OCI-LY7 (cell line): ENCODE data around the gene MARS1. TPM values are rescaled to one million over a fixed set of nuclear protein-coding genes. Genes with fewer than 3 reads are reported as not detected.

Source experiments
- BruUV-seq: library from RNA; stranded (reverse); fragments of 400-500 nt; replicated peaks from 2 replicates; lab custom pipeline; 2021; lab: Mats Ljungman, UMichigan
- CTCF ChIA-PET: fragments of 300-600 bp; sonication (Branson Sonifier 250); formaldehyde crosslinking; loops from one replicate; lab custom pipeline; 2022; ENCODE audit warnings: antibody characterized with exemption; ENCODE audit not compliant: unreplicated experiment; lab: Charles Lee
- POLR2A ChIA-PET: fragments of 300-600 bp; sonication (Branson Sonifier 250); formaldehyde crosslinking; loops from one replicate; lab custom pipeline; 2022; ENCODE audit warnings: antibody characterized with exemption; lab: Charles Lee
- DNase-seq: peaks from one replicate; pipeline ENCODE4 v3.0.0-alpha.2; 2015; ENCODE audit warnings: low spot score
- H2AFZ ChIP-seq: fragments of 200-600 bp; sonication (generic), shearing (Covaris generic); 2 replicates; pipeline ENCODE4 v1.6.1; 2014; ENCODE audit warnings: mild to moderate bottlenecking, antibody characterized with exemption, low read length, moderate library complexity
- H3K27ac ChIP-seq: fragments of 200-600 bp; sonication (generic); 2 replicates; pipeline ENCODE4 v1.5.1; 2014; ENCODE audit warnings: mixed run types, low read depth, mild to moderate bottlenecking, moderate library complexity, low read length, inconsistent platforms; ENCODE audit not compliant: poor library complexity, severe bottlenecking
- H3K36me3 ChIP-seq: fragments of 200-600 bp; sonication (generic); 2 replicates; pipeline ENCODE4 v1.6.1; 2014; ENCODE audit warnings: mild to moderate bottlenecking, antibody characterized with exemption, low read length, moderate library complexity, mixed read lengths; ENCODE audit not compliant: insufficient read depth
- H3K4me1 ChIP-seq: fragments of 200-600 bp; sonication (generic); 2 replicates; pipeline ENCODE4 v1.5.1; 2014; ENCODE audit warnings: mild to moderate bottlenecking, low read length; ENCODE audit not compliant: insufficient read depth, poor library complexity, severe bottlenecking
- H3K4me2 ChIP-seq: fragments of 200-600 bp; sonication (generic); 2 replicates; pipeline ENCODE4 v1.6.1; 2014; ENCODE audit warnings: mild to moderate bottlenecking, low read length
- H3K4me3 ChIP-seq: fragments of 200-600 bp; sonication (generic); 2 replicates; pipeline ENCODE4 v1.5.1; 2014; ENCODE audit warnings: mild to moderate bottlenecking, low read depth, low read length; ENCODE audit not compliant: poor library complexity, severe bottlenecking
- H3K79me2 ChIP-seq: fragments of 200-600 bp; sonication (generic); 2 replicates; pipeline ENCODE4 v1.6.1; 2016; ENCODE audit warnings: low read depth, mild to moderate bottlenecking, low read length, moderate library complexity, mixed read lengths; ENCODE audit not compliant: insufficient read depth
- H3K9me2 ChIP-seq: fragments of 200-600 bp; sonication (generic); 2 replicates; pipeline ENCODE4 v1.6.1; 2016; ENCODE audit warnings: mild to moderate bottlenecking, low read length, mixed read lengths; ENCODE audit not compliant: insufficient read depth
- H3K9me3 ChIP-seq: fragments of 200-600 bp; sonication (generic); 2 replicates; pipeline ENCODE4 v1.6.1; 2014; ENCODE audit warnings: mild to moderate bottlenecking, mixed run types, low read length, mixed read lengths
- H4K20me1 ChIP-seq: fragments of 200-600 bp; sonication (generic); 2 replicates; pipeline ENCODE4 v1.6.1; 2014; ENCODE audit warnings: mild to moderate bottlenecking, antibody characterized with exemption, low read length, moderate library complexity, mixed read lengths; ENCODE audit not compliant: insufficient read depth
- EZH2phosphoT487 ChIP-seq: fragments of 200-600 bp; sonication (generic); IDR thresholded peaks from 2 replicates; pipeline ENCODE4 v1.6.1; 2018; ENCODE audit warnings: low read depth, borderline replicate concordance, mild to moderate bottlenecking, mixed run types, antibody characterized with exemption, low read length, moderate library complexity, mixed read lengths
- intact Hi-C: fragments of 100-400 bp; cut with micrococcal nuclease; formaldehyde crosslinking; loops from one replicate; pipeline ENCODE4 v1.10.0; 2022; ENCODE audit not compliant: unreplicated experiment
- total RNA-seq, 2 experiments: library from RNA; depleted of rRNA in 1 of 2; stranded (reverse); fragments of >200 nt in 1 of 2; shearing (Covaris generic) in 1 of 2; gene quantifications; 2 replicates each; pipeline ENCODE4 v1.2.3, GENCODE V29; 2014 to 2022
- TF ChIP-seq, protein P1 (sequence below): fragments of 200-600 bp; sonication (generic); conservative IDR thresholded peaks from 2 replicates; pipeline ENCODE4 v1.5.1; 2014; ENCODE audit warnings: mild to moderate bottlenecking, antibody characterized with exemption, low read length, moderate library complexity, mixed read lengths

Gene MARS1
- total RNA-seq, 2 experiments from 2014 or later, result 272 to 465 TPM

DNA sequence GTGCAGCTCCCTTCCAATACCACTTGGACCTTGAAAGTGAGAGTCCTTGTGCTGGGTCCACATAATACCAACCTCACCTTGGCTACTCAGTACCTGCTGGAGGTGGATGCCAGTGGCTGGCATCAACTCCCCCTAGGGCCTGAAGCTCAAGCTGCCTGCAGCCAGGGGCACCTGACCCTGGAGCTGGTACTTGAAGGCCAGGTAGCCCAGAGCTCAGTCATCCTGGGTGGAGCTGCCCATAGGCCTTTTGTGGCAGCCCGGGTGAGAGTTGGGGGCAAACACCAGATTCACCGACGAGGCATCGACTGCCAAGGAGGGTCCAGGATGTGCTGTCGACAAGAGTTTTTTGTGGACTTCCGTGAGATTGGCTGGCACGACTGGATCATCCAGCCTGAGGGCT, 38.5 kb upstream of the MARS1 start:
- Histone ChIP-seq H3K27ac (no peak overlapping the region), H3K79me2 (no peaks in the 10 kb centered on the region), H2AFZ (no peak overlapping the region), H3K36me3 (no peaks in the 10 kb centered on the region), H3K4me2 (no peak overlapping the region), H3K9me2 (no peaks in the 10 kb centered on the region), H3K4me1 (peaks cover 12% of the 10 kb centered on the region), H3K9me3 (no peaks in the 10 kb centered on the region), H3K4me3 (no peak overlapping the region), H4K20me1 (no peaks in the 10 kb centered on the region)
- no TSS peak for BruUV-seq
- intact Hi-C loops, result no loop called here
- ChIA-PET POLR2A (interaction anchor here (0.5 kb wide), 1 partner anchor 137 kb away, joined by 3 read pairs; no protein-coding TSS in a partner anchor), CTCF (no interaction called here)
- TF ChIP-seq EZH2phosphoT487, result no peak
- TF ChIP-seq, protein P1, sequence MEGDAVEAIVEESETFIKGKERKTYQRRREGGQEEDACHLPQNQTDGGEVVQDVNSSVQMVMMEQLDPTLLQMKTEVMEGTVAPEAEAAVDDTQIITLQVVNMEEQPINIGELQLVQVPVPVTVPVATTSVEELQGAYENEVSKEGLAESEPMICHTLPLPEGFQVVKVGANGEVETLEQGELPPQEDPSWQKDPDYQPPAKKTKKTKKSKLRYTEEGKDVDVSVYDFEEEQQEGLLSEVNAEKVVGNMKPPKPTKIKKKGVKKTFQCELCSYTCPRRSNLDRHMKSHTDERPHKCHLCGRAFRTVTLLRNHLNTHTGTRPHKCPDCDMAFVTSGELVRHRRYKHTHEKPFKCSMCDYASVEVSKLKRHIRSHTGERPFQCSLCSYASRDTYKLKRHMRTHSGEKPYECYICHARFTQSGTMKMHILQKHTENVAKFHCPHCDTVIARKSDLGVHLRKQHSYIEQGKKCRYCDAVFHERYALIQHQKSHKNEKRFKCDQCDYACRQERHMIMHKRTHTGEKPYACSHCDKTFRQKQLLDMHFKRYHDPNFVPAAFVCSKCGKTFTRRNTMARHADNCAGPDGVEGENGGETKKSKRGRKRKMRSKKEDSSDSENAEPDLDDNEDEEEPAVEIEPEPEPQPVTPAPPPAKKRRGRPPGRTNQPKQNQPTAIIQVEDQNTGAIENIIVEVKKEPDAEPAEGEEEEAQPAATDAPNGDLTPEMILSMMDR, result no peak
- DNase-seq, result no peak

DNA sequence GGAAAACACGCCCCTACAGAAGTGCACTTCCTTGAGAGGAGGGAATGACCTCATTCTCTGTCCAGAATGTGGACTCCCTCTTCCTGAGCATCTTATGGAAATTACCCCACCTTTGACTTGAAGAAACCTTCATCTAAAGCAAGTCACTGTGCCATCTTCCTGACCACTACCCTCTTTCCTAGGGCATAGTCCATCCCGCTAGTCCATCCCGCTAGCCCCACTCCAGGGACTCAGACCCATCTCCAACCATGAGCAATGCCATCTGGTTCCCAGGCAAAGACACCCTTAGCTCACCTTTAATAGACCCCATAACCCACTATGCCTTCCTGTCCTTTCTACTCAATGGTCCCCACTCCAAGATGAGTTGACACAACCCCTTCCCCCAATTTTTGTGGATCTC, 37.8 kb upstream of the MARS1 start:
- no peaks in the 10 kb centered on the region for H3K9me3 ChIP-seq
- TF ChIP-seq, protein P1, result no peak
- no peak for TF ChIP-seq EZH2phosphoT487
- no peak overlapping the region for H3K4me3 ChIP-seq
- no peak overlapping the region for H2AFZ ChIP-seq
- H3K9me2 ChIP-seq, result no peaks in the 10 kb centered on the region
- no peaks in the 10 kb centered on the region for H4K20me1 ChIP-seq
- H3K27ac ChIP-seq, result no peak overlapping the region
- H3K36me3 ChIP-seq, result no peaks in the 10 kb centered on the region
- ChIA-PET POLR2A (interaction anchor here (0.5 kb wide), 1 partner anchor 138 kb away, joined by 3 read pairs; no protein-coding TSS in a partner anchor), CTCF (interaction anchor here (0.7 kb wide), 1 partner anchor 9 kb away, joined by 4 read pairs; the partner anchor contains the start of gene GLI1)
- intact Hi-C loops, result no loop called here
- BruUV-seq, result no TSS peak
- no peak overlapping the region for H3K4me2 ChIP-seq
- no peaks in the 10 kb centered on the region for H3K79me2 ChIP-seq
- DNase-seq, result no peak
- peaks cover 19% of the 10 kb centered on the region for H3K4me1 ChIP-seq

DNA sequence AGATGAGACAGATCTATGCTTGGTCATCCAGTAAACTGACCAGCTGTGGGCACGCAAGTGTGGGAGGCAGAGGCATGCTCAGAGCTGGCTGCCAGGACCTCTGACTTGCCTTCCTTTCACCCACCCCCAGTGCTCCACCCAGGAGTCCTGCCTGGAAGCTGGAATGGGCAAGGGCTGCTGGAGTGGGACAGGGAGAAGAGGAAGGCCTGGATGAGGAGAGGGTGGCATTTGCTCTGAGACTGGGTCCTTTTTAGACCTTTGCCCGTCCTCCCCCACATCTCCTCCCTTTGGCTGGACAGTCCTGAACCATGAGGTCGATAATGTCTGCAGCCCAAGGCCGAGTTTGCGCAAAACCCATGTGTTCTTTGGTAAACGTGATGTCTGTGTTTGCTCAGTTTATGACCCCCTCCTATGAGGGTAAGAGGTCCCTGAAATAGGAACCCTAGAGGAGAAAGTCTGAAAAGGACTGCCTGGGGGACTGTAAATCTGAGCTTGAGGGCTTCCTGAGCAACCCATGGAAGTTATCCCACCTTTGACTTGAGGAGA, 36.6 kb upstream of the MARS1 start:
- TF ChIP-seq, protein P1, result no peak
- no peak for TF ChIP-seq EZH2phosphoT487
- H3K79me2 ChIP-seq, result no peaks in the 10 kb centered on the region
- no peaks in the 10 kb centered on the region for H4K20me1 ChIP-seq
- no peaks in the 10 kb centered on the region for H3K36me3 ChIP-seq
- no peaks in the 10 kb centered on the region for H3K9me2 ChIP-seq
- ChIA-PET CTCF (no interaction called here), POLR2A (interaction anchor here (0.5 to 1.9 kb wide), 6 partner anchors 19 to 140 kb away, joined by 3 to 8 read pairs (median 4); no protein-coding TSS in a partner anchor)
- peaks cover 31% of the 10 kb centered on the region for H3K4me1 ChIP-seq
- no peak overlapping the region for H2AFZ ChIP-seq
- no peak overlapping the region for H3K4me3 ChIP-seq
- no TSS peak for BruUV-seq
- no peak overlapping the region for H3K4me2 ChIP-seq
- intact Hi-C loops, result no loop called here
- no peak for DNase-seq
- no peaks in the 10 kb centered on the region for H3K9me3 ChIP-seq
- no peak overlapping the region for H3K27ac ChIP-seq
